ELF-1 (cell line): ENCODE measurements around the gene PRDX5.

Experiments used
- DNase-seq: peaks from one replicate; pipeline ENCODE4 v3.0.0-alpha.2; 2016; ENCODE audit warnings: low read depth, low spot score

Gene PRDX5

GRCh38 chr11:64362339-64362738 lies 44.4 kb downstream of the PRDX5 start:
- DNase-seq = no peak

- DNase-seq = no peak
Measured at GRCh38 chr11:64364435-64364834, 46.5 kb downstream of the PRDX5 start.

GRCh38 chr11:64364911-64365310 lies 47.0 kb downstream of the PRDX5 start:
- DNase-seq = no peak

DNA sequence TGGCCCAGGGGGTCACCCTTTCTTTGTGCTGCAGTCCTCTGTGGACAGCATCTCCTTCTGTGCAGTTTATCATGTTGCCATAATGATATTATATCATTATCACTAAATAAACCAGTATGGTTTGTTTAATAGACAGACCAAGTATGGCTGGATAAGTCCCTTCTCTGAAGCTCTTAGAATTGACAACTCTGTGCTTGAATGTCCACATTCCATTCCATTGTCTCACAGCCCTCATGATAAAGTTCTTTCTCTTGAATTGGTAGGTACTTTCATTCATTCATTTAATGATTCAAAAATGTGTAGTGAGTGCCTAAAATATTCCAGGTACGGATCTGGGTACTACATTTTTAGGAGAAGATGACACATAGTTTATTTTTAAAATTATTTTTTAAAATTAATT lies 48.8 kb downstream of the PRDX5 start:
- no peak for DNase-seq

- DNase-seq = no peak
Measured at GRCh38 chr11:64367931-64368672, 50.2 kb downstream of the PRDX5 start.

DNA sequence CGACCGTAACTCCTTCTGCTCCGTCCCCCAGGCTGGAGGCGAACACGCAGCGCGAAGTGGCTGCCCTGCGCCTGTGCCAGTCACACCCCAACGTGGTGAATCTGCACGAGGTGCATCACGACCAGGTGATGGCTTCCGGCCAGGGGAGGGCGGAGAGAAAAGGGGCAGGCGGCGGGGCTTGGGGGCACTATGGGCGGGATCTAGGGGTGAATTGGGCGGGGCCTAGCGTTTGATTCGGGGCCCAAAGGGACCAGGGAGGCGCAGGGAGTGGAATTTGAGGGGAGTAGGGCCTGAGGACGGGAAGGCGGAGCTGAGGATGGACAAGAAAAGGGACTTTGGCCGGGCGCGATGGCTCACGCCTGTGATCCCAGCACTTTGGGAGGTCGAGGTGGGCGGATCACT lies 50.8 kb downstream of the PRDX5 start:
- no peak for DNase-seq

DNA sequence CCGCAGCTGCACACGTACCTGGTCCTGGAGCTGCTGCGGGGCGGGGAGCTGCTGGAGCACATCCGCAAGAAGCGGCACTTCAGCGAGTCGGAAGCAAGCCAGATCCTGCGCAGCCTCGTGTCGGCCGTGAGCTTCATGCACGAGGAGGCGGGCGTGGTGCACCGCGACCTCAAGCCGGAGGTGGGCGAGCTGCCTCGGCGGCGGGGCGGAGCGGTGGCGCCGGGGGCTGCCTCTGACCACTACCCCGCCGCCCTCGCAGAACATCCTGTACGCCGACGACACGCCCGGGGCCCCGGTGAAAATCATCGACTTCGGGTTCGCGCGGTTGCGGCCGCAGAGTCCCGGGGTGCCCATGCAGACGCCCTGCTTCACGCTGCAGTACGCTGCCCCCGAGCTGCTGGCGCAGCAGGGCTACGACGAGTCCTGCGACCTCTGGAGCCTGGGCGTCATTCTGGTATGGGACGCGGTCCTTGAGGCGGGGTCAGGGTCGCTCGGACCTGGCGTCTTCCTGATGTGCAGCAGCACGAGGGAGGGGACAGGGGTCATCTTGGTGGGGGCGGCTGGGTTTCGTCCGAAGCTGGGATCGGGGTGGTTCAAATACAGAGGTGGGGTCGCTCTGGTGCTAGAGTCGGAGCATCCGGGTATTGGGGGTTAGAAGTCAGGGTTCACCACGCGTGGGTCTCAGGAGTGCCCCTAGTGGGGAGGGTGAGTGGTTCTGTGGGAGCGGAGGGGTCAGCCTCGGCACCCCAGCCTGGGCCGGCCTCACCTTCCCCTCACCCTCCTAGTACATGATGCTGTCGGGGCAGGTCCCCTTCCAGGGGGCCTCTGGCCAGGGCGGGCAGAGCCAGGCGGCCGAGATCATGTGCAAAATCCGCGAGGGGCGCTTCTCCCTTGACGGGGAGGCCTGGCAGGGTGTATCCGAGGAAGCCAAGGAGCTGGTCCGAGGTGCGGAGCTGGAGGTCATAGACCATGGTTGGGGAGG lies 51.8 kb downstream of the PRDX5 start:
- no peak for DNase-seq

- no peak for DNase-seq
Measured at GRCh38 chr11:64371201-64371600, 53.3 kb downstream of the PRDX5 start.
